ENCODE data around the gene CZIB. TPM values are rescaled to one million over a fixed set of nuclear protein-coding genes. Genes with fewer than 3 reads are reported as not detected.

Gene CZIB
- total and polyA plus RNA-seq, 2 of the 13 experiments (the other 11 are each of a cell fraction or from before 2014, with no cell fraction given), result 49.2 to 67.0 TPM

GRCh38 chr1:53238197-53239155, 18.0 kb upstream of the CZIB start, which contains the start of gene MAGOH (continued):
- TF ChIP-seq ZNF878 (CRISPR knock-in tag; IDR thresholded peaks at IDR 0.05) (peak; percentile 76; the same call in 1 of the 2 replicates), ESRRA (CRISPR knock-in tag; IDR thresholded peaks at IDR 0.05; ENCODE audit: low read depth) (peak; percentile 36; the same call in 1 of the 2 replicates), MIER2 (CRISPR knock-in tag; IDR thresholded peaks at IDR 0.05) (peak; percentile 17; the same call in 1 of the 2 replicates), TBX2 (CRISPR knock-in tag; IDR thresholded peaks at IDR 0.05; ENCODE audit: borderline replicate concordance) (peak; percentile 84), ZNF441 (CRISPR knock-in tag; IDR thresholded peaks at IDR 0.05; ENCODE audit: borderline replicate concordance) (peak; percentile 85), JARID2 (CRISPR knock-in tag; IDR thresholded peaks at IDR 0.05; ENCODE audit: insufficient replicate concordance) (no peak), ZNF281 (CRISPR knock-in tag; IDR thresholded peaks at IDR 0.05; ENCODE audit: borderline replicate concordance) (peak; percentile 25; the same call in 1 of the 2 replicates), ZNF616 (CRISPR knock-in tag; IDR thresholded peaks at IDR 0.05; ENCODE audit: low read depth) (peak; percentile 75; the same call in 1 of the 2 replicates), ZBTB38 (CRISPR knock-in tag; IDR thresholded peaks at IDR 0.05) (0 out of 2 replicates have a peak, but pooled peaks have one; percentile 77), ISL2 (CRISPR knock-in tag; IDR thresholded peaks at IDR 0.05) (peak; percentile 77; the same call in 1 of the 2 replicates), MBNL3 (CRISPR knock-in tag; conservative IDR thresholded peaks at IDR 0.05) (no peak), RARA (CRISPR knock-in tag; IDR thresholded peaks at IDR 0.05) (peak; percentile 77), TIGD3 (CRISPR knock-in tag; IDR thresholded peaks at IDR 0.05; ENCODE audit: borderline replicate concordance) (0 out of 2 replicates have a peak, but pooled peaks have one; percentile 65), ZNF18 (CRISPR knock-in tag; IDR thresholded peaks at IDR 0.05; ENCODE audit: insufficient replicate concordance) (peak; percentile 62), ZNF431 (CRISPR knock-in tag; IDR thresholded peaks at IDR 0.05; ENCODE audit: borderline replicate concordance, low read depth) (no peak), KDM4B (CRISPR knock-in tag; IDR thresholded peaks at IDR 0.05) (0 out of 2 replicates have a peak, but pooled peaks have one; percentile 79), ZNF615 (CRISPR knock-in tag; IDR thresholded peaks at IDR 0.05; ENCODE audit: borderline replicate concordance) (peak; percentile 84; the same call in 1 of the 2 replicates), ZNF446 (CRISPR knock-in tag; IDR thresholded peaks at IDR 0.05) (no peak), TP53 (CRISPR knock-in tag; conservative IDR thresholded peaks at IDR 0.05) (no peak)
- TF ChIP-seq, protein P1, sequence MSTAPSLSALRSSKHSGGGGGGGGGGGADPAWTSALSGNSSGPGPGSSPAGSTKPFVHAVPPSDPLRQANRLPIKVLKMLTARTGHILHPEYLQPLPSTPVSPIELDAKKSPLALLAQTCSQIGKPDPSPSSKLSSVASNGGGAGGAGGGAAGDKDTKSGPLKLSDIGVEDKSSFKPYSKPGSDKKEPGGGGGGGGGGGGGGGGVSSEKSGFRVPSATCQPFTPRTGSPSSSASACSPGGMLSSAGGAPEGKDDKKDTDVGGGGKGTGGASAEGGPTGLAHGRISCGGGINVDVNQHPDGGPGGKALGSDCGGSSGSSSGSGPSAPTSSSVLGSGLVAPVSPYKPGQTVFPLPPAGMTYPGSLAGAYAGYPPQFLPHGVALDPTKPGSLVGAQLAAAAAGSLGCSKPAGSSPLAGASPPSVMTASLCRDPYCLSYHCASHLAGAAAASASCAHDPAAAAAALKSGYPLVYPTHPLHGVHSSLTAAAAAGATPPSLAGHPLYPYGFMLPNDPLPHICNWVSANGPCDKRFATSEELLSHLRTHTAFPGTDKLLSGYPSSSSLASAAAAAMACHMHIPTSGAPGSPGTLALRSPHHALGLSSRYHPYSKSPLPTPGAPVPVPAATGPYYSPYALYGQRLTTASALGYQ (CRISPR knock-in tag; IDR thresholded peaks at IDR 0.05), result no peak

All from HepG2 (cell line).